Measurements from ENCODE around the gene KMT2A. TPM values are rescaled to one million over a fixed set of nuclear protein-coding genes. Genes with fewer than 3 reads are reported as not detected.
"Not testable (repeated sequence)": the region's sequence is repeated elsewhere in the genome, so short reads cannot be mapped to it uniquely, and the experiment has no call there.

The KMT2A gene
- total and polyA plus RNA-seq, 4 donors = 44.6 to 66.8 (median 45.5) TPM

DNA sequence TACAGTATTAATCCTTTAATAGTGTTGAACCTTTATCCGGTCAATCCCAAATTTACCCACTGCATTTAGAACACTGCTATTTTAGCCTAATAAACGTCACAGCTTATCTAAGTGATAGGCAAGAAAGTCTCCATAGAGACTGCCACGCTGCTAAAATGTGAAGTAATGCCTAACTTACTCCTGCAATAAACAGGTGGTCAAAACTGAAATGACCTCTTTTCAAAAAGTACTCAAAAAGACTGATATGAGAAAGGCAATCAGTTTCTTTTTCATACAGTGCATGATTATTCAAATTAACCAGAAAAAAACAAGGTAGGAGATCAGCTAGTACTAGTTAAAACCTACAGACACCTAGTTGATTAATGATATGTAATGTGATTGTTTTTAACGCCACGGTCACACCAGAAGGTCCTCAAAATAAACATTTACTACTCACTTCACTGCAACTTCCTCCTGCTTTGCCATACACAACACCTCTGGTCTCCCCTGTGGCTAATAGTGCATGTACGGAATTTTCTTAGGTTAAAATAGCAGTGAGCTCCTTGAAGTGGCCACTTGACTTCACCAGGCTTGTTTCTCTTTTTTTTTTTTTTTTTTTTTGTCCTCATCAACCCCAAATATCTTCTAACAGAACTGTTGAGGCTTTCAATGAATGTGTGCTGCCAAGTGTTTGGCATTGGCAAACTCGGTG lies 26.1 kb upstream of the KMT2A start:
- no peaks in the 10 kb centered on the region for H3K27me3 ChIP-seq (ENCODE audit: control insufficient read depth, insufficient read depth, low read length)
- WGBS (ENCODE audit: insufficient coverage) = 100% methylated on average over 3 of the region's 7 CpGs
- no peak overlapping the region for H3K4me3 ChIP-seq (ENCODE audit: low read depth, low read length)
- H3K27ac ChIP-seq (ENCODE audit: low read depth, low read length) = no peak overlapping the region
- no peaks in the 10 kb centered on the region for H3K9me3 ChIP-seq (ENCODE audit: control insufficient read depth, insufficient read depth, low read length)
- peaks cover 3% of the 10 kb centered on the region for H3K4me1 ChIP-seq (ENCODE audit: control insufficient read depth, insufficient read depth, low read length)
- peaks cover 18% of the 10 kb centered on the region for H3K36me3 ChIP-seq (ENCODE audit: control insufficient read depth, insufficient read depth, low read length)
- DNase-seq (ENCODE audit: low read depth in 4 of 6, low spot score in 6 of 6) = no peak

DNA sequence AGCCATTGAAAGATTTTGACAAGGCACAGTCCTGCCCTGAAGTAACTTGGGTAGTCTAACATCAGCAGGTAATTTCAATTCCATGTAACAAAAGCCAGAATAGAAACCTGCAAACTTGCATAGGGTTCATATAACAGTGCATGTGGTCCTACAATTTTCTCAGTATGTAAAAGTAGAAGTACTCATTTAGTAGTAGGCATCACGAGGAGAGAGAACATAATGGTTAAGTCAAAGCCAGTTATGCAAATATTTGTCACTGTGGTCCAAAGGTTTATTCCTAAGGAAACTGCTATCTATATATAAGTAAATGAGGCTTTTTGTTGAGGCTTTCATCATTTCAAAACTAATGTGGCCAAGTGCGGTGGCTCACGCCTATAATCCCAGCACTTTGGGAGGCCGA lies 24.8 kb upstream of the KMT2A start:
- DNase-seq (ENCODE audit: low read depth in 4 of 6, low spot score in 6 of 6) = no peak
- Histone ChIP-seq H3K4me1 (ENCODE audit: control insufficient read depth, insufficient read depth, low read length) (no peaks in the 10 kb centered on the region), H3K4me3 (ENCODE audit: low read depth, low read length) (no peak overlapping the region), H3K27me3 (ENCODE audit: control insufficient read depth, insufficient read depth, low read length) (no peaks in the 10 kb centered on the region), H3K27ac (ENCODE audit: low read depth, low read length) (no peak overlapping the region), H3K9me3 (ENCODE audit: control insufficient read depth, insufficient read depth, low read length) (no peaks in the 10 kb centered on the region), H3K36me3 (ENCODE audit: control insufficient read depth, insufficient read depth, low read length) (peaks cover 15% of the 10 kb centered on the region)
- WGBS (ENCODE audit: insufficient coverage) = no CpG with 5 or more reads among the region's 4 CpGs

- WGBS (ENCODE audit: insufficient coverage) = 88% methylated on average over 1 of the region's 1 CpG
- no peaks in the 10 kb centered on the region for H3K4me1 ChIP-seq (ENCODE audit: control insufficient read depth, insufficient read depth, low read length)
- H3K27me3 ChIP-seq (ENCODE audit: control insufficient read depth, insufficient read depth, low read length) = no peaks in the 10 kb centered on the region
- H3K27ac ChIP-seq (ENCODE audit: low read depth, low read length) = no peak overlapping the region
- H3K36me3 ChIP-seq (ENCODE audit: control insufficient read depth, insufficient read depth, low read length) = peaks cover 9% of the 10 kb centered on the region
- no peak for DNase-seq (ENCODE audit: low read depth in 4 of 6, low spot score in 6 of 6)
- no peak overlapping the region for H3K4me3 ChIP-seq (ENCODE audit: low read depth, low read length)
- H3K9me3 ChIP-seq (ENCODE audit: control insufficient read depth, insufficient read depth, low read length) = no peaks in the 10 kb centered on the region
These were observed 23.4 kb upstream of the KMT2A start for GRCh38 chr11:118412921-118413320.

GRCh38 chr11:118415062-118415738 lies 21.1 kb upstream of the KMT2A start:
- DNase-seq (ENCODE audit: low read depth in 4 of 6, low spot score in 6 of 6) = no peak
- no peaks in the 10 kb centered on the region for H3K9me3 ChIP-seq (ENCODE audit: control insufficient read depth, insufficient read depth, low read length)
- no peaks in the 10 kb centered on the region for H3K4me1 ChIP-seq (ENCODE audit: control insufficient read depth, insufficient read depth, low read length)
- no peak overlapping the region for H3K27ac ChIP-seq (ENCODE audit: low read depth, low read length)
- H3K36me3 ChIP-seq (ENCODE audit: control insufficient read depth, insufficient read depth, low read length) = peaks cover 7% of the 10 kb centered on the region
- no peaks in the 10 kb centered on the region for H3K27me3 ChIP-seq (ENCODE audit: control insufficient read depth, insufficient read depth, low read length)
- WGBS (ENCODE audit: insufficient coverage) = 90% methylated on average over 4 of the region's 8 CpGs
- no peak overlapping the region for H3K4me3 ChIP-seq (ENCODE audit: low read depth, low read length)

DNA sequence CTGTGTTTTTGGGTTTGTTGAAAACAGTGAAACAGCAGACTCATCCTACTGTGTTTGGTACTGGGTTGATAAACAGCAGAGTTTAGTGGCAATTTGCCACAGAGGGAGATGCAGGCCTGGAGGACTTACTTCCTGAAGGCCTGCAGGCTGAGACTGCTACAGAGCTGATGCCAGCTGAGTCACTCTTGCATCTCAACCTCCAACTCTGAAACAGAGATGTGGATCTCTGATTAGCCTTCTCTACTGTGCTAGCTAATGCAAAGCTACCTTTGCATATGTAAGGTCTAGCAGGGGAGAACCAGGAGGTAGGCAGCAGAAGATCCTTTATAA lies 20.6 kb upstream of the KMT2A start:
- Histone ChIP-seq H3K4me1 (ENCODE audit: control insufficient read depth, insufficient read depth, low read length) (no peaks in the 10 kb centered on the region), H3K36me3 (ENCODE audit: control insufficient read depth, insufficient read depth, low read length) (peaks cover 7% of the 10 kb centered on the region), H3K9me3 (ENCODE audit: control insufficient read depth, insufficient read depth, low read length) (no peaks in the 10 kb centered on the region), H3K27me3 (ENCODE audit: control insufficient read depth, insufficient read depth, low read length) (no peaks in the 10 kb centered on the region), H3K4me3 (ENCODE audit: low read depth, low read length) (no peak overlapping the region), H3K27ac (ENCODE audit: low read depth, low read length) (no peak overlapping the region)
- no peak for DNase-seq (ENCODE audit: low read depth in 4 of 6, low spot score in 6 of 6)

DNA sequence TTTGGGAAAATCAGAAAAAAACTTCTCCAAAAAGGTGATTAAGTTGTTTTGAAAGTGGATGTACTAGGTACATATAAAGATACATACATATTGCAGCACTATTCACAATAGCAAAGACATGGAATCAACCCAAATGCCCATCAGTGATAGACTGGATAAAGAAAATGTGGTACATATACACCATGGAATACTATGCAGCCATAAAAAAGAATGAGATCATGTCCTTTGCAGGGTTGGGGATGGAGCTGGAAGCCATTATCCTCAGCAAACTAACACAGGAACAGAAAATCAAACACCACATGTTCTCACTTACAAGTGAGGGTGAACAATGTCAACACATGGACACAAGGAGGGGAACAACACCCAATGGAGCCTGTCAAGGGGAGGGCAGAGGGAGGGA lies 19.4 kb upstream of the KMT2A start:
- DNase-seq (ENCODE audit: low read depth in 4 of 6, low spot score in 6 of 6); H3K4me3 ChIP-seq (ENCODE audit: low read depth, low read length); H3K4me1 ChIP-seq (ENCODE audit: control insufficient read depth, insufficient read depth, low read length); H3K36me3 ChIP-seq (ENCODE audit: control insufficient read depth, insufficient read depth, low read length); H3K27me3 ChIP-seq (ENCODE audit: control insufficient read depth, insufficient read depth, low read length); H3K9me3 ChIP-seq (ENCODE audit: control insufficient read depth, insufficient read depth, low read length); H3K27ac ChIP-seq (ENCODE audit: low read depth, low read length): not testable (repeated sequence)

GRCh38 chr11:118417801-118418200 lies 18.5 kb upstream of the KMT2A start:
- Histone ChIP-seq H3K4me3 (ENCODE audit: low read depth, low read length) (no peak overlapping the region), H3K9me3 (ENCODE audit: control insufficient read depth, insufficient read depth, low read length) (no peaks in the 10 kb centered on the region), H3K27ac (ENCODE audit: low read depth, low read length) (no peak overlapping the region), H3K36me3 (ENCODE audit: control insufficient read depth, insufficient read depth, low read length) (peaks cover 7% of the 10 kb centered on the region), H3K27me3 (ENCODE audit: control insufficient read depth, insufficient read depth, low read length) (no peaks in the 10 kb centered on the region), H3K4me1 (ENCODE audit: control insufficient read depth, insufficient read depth, low read length) (no peaks in the 10 kb centered on the region)
- WGBS (ENCODE audit: insufficient coverage) = no CpG with 5 or more reads among the region's 4 CpGs
- DNase-seq (ENCODE audit: low read depth in 4 of 6, low spot score in 6 of 6) = no peak

DNA sequence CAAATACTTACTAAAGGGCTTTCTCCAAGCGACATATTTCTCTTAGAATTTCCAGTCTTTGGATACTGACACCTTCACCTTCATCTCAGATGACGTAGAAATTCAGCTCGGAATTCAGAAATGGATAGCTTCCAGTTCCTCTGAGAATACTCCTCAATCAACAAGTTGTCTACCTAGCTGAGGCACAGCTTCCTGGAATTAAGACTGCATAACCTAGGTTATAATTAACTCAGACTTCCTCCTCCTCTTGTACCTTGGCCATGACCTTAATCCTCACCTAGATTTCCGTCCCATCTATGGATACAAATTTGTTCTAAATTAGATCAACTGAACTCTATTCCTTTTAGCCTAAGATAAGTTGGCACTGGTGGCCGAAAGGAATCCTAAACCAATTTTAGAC lies 17.5 kb upstream of the KMT2A start:
- WGBS (ENCODE audit: insufficient coverage) = 92% methylated on average over 4 of the region's 5 CpGs
- Histone ChIP-seq H3K4me3 (ENCODE audit: low read depth, low read length) (no peak overlapping the region), H3K27ac (ENCODE audit: low read depth, low read length) (no peak overlapping the region), H3K36me3 (ENCODE audit: control insufficient read depth, insufficient read depth, low read length) (peaks cover 4% of the 10 kb centered on the region), H3K9me3 (ENCODE audit: control insufficient read depth, insufficient read depth, low read length) (no peaks in the 10 kb centered on the region), H3K4me1 (ENCODE audit: control insufficient read depth, insufficient read depth, low read length) (no peaks in the 10 kb centered on the region), H3K27me3 (ENCODE audit: control insufficient read depth, insufficient read depth, low read length) (no peaks in the 10 kb centered on the region)
- no peak for DNase-seq (ENCODE audit: low read depth in 4 of 6, low spot score in 6 of 6)

GRCh38 chr11:118427707-118428106 lies 8.6 kb upstream of the KMT2A start:
- 0% methylated on average over 1 of the region's 1 CpG for WGBS (ENCODE audit: insufficient coverage)
- DNase-seq (ENCODE audit: low read depth in 4 of 6, low spot score in 6 of 6) = no peak
- H3K4me1 ChIP-seq (ENCODE audit: control insufficient read depth, insufficient read depth, low read length) = no peaks in the 10 kb centered on the region
- no peaks in the 10 kb centered on the region for H3K36me3 ChIP-seq (ENCODE audit: control insufficient read depth, insufficient read depth, low read length)
- no peaks in the 10 kb centered on the region for H3K9me3 ChIP-seq (ENCODE audit: control insufficient read depth, insufficient read depth, low read length)
- H3K4me3 ChIP-seq (ENCODE audit: low read depth, low read length) = no peak overlapping the region
- no peaks in the 10 kb centered on the region for H3K27me3 ChIP-seq (ENCODE audit: control insufficient read depth, insufficient read depth, low read length)
- no peak overlapping the region for H3K27ac ChIP-seq (ENCODE audit: low read depth, low read length)

DNA sequence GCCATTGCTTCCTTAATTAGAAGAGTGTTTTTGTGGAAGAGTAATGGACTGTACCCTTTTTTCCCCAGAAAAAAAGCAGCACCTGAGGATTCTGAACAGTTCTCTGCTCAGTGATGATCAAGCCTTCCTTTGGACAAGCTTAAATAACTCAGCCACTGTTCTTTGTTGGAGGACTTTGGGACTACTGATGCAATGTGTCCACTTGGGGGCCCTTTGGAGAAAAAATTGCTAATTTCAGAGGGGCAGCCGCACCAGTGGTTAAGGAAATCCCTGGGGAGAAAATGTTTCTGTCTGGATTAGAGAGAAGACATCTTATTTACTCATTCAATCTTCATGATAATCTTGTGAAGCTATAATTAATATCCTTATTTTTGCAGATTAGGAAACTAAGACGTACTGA lies 5.3 kb upstream of the KMT2A start:
- DNase-seq (ENCODE audit: low read depth in 4 of 6, low spot score in 6 of 6) = peak in 2 of 6 donors; percentile 11 to 14
- no peaks in the 10 kb centered on the region for H3K27me3 ChIP-seq (ENCODE audit: control insufficient read depth, insufficient read depth, low read length)
- no peaks in the 10 kb centered on the region for H3K36me3 ChIP-seq (ENCODE audit: control insufficient read depth, insufficient read depth, low read length)
- no peak overlapping the region for H3K27ac ChIP-seq (ENCODE audit: low read depth, low read length)
- H3K9me3 ChIP-seq (ENCODE audit: control insufficient read depth, insufficient read depth, low read length) = no peaks in the 10 kb centered on the region
- WGBS (ENCODE audit: insufficient coverage) = no CpG with 5 or more reads among the region's 2 CpGs
- peaks cover 15% of the 10 kb centered on the region for H3K4me1 ChIP-seq (ENCODE audit: control insufficient read depth, insufficient read depth, low read length)
- no peak overlapping the region for H3K4me3 ChIP-seq (ENCODE audit: low read depth, low read length)

Data from spinal cord (tissue), 10 donors.